Neuron (in vitro differentiated cells): Measurements from ENCODE around the gene DCLK2.

Source experiments
- H2AFZ ChIP-seq: one replicate; pipeline ENCODE4 v1.6.1; 2013; ENCODE audit warnings: low read depth, mild to moderate bottlenecking, inconsistent platforms, low read length, moderate library complexity
- H3K27me3 ChIP-seq: one replicate; pipeline ENCODE4 v1.6.1; 2013; ENCODE audit warnings: low read length; ENCODE audit not compliant: insufficient read depth
- H3K36me3 ChIP-seq: one replicate; pipeline ENCODE4 v1.6.1; 2013; ENCODE audit warnings: low read length; ENCODE audit not compliant: insufficient read depth
- H3K4me1 ChIP-seq: one replicate; pipeline ENCODE4 v1.6.1; 2013; ENCODE audit warnings: low read length; ENCODE audit not compliant: insufficient read depth
- H3K4me3 ChIP-seq: 2 replicates; pipeline ENCODE4 v1.5.1; 2013; ENCODE audit warnings: mild to moderate bottlenecking, low read length, moderate library complexity
- H3K9me3 ChIP-seq: one replicate; pipeline ENCODE4 v1.6.1; 2013; ENCODE audit warnings: low read length

Gene DCLK2

GRCh38 chr4:150133605-150134004 is 55.4 kb downstream of the DCLK2 start:
- Histone ChIP-seq H3K4me3 (no peak overlapping the region), H2AFZ (no peak overlapping the region), H3K36me3 (peaks cover 10% of the 10 kb centered on the region), H3K4me1 (no peaks in the 10 kb centered on the region), H3K27me3 (no peaks in the 10 kb centered on the region), H3K9me3 (peaks cover 2% of the 10 kb centered on the region)

- no peaks in the 10 kb centered on the region for H3K27me3 ChIP-seq
- no peaks in the 10 kb centered on the region for H3K4me1 ChIP-seq
- H2AFZ ChIP-seq: no peak overlapping the region
- peaks cover 10% of the 10 kb centered on the region for H3K36me3 ChIP-seq
- peaks cover 2% of the 10 kb centered on the region for H3K9me3 ChIP-seq
- H3K4me3 ChIP-seq: no peak overlapping the region
Measured at GRCh38 chr4:150135134-150135772, 57.0 kb downstream of the DCLK2 start.

DNA sequence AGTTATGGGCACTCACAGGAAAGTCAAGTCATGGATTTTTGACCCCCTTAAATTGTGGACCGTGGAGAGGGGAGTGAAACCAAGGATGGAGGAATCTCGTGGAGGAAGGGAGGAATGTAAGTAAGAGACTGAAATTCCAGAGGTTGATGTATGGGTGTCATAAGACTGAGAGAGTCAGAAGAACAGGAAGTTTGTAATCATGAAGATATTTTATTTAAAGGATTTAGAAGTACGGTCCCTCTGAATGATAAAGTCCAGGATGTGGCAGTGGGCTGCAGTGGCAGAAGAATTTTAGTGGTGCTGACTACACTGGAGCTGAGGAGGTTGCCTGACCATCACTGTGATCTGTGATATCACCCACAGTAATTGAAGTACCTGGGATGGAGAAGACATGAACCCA is 57.8 kb downstream of the DCLK2 start:
- Histone ChIP-seq H3K4me1 (no peaks in the 10 kb centered on the region), H3K36me3 (peaks cover 10% of the 10 kb centered on the region), H2AFZ (no peak overlapping the region), H3K4me3 (no peak overlapping the region), H3K9me3 (peaks cover 2% of the 10 kb centered on the region), H3K27me3 (no peaks in the 10 kb centered on the region)

DNA sequence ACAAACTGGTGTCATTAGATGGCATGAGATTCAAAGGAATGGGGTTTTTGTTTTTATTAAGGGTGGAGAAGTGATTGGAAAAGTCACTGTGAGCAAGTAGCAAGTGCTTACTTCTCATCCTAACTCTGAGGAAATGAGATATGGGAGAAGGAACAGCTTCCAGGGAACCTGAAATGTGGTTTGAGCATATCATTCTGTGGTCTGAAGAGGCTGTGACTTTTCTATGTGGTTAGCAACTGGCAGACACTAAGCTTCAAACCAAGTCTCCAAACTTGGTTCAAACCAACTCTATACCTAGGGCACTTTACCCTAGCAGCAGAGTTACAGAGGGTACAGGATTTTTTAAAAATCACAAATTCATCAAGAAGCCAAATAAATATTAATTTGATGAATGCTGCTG is 58.2 kb downstream of the DCLK2 start:
- Histone ChIP-seq H2AFZ (no peak overlapping the region), H3K36me3 (peaks cover 10% of the 10 kb centered on the region), H3K27me3 (no peaks in the 10 kb centered on the region), H3K4me1 (no peaks in the 10 kb centered on the region), H3K4me3 (no peak overlapping the region), H3K9me3 (peaks cover 2% of the 10 kb centered on the region)

DNA sequence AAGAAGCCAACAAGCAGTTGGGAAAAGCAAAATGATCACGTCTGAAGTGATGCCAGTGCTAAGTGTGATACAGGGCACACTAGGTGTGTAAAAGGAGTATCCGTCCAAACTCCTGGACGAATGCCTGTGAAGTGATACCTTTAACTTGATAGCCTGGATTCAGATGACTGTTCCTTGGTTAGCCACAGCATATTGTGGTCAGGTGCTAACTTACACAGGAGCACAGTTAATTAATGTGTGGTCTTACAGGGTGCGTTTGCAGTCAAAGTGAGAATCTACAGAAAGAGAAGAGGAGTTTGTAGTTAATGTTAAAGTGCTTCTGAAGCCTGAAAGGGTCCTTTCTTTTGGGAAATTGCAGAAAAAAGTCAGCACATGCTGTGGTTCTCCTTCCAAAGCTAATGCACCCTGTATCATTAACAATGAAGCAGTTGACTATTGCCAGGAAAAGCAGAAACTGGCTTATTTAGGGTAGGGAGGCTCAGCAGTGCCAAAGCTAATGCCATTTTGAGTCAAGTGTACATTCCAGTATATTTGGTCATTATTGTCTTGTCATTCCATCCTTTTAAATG is 61.1 kb downstream of the DCLK2 start:
- Histone ChIP-seq H3K4me3 (no peak overlapping the region), H3K27me3 (no peaks in the 10 kb centered on the region), H2AFZ (no peak overlapping the region), H3K9me3 (no peaks in the 10 kb centered on the region), H3K36me3 (peaks cover 6% of the 10 kb centered on the region), H3K4me1 (no peaks in the 10 kb centered on the region)

- Histone ChIP-seq H3K36me3 (peaks cover 5% of the 10 kb centered on the region), H3K4me3 (no peak overlapping the region), H3K4me1 (no peaks in the 10 kb centered on the region), H2AFZ (no peak overlapping the region), H3K27me3 (no peaks in the 10 kb centered on the region), H3K9me3 (no peaks in the 10 kb centered on the region)
Measured at GRCh38 chr4:150140774-150141400, 62.6 kb downstream of the DCLK2 start.

GRCh38 chr4:150141756-150142155 is 63.5 kb downstream of the DCLK2 start:
- Histone ChIP-seq H3K4me1 (no peaks in the 10 kb centered on the region), H3K36me3 (no peaks in the 10 kb centered on the region), H3K9me3 (no peaks in the 10 kb centered on the region), H3K4me3 (no peak overlapping the region), H3K27me3 (no peaks in the 10 kb centered on the region), H2AFZ (no peak overlapping the region)

- Histone ChIP-seq H3K9me3 (no peaks in the 10 kb centered on the region), H3K4me1 (no peaks in the 10 kb centered on the region)
Measured at GRCh38 chr4:150142831-150143230, 64.6 kb downstream of the DCLK2 start.

GRCh38 chr4:150145090-150145945 is 67.1 kb downstream of the DCLK2 start:
- Histone ChIP-seq H3K4me1 (peaks cover 9% of the 10 kb centered on the region), H3K36me3 (no peaks in the 10 kb centered on the region), H3K27me3 (no peaks in the 10 kb centered on the region), H3K9me3 (no peaks in the 10 kb centered on the region), H2AFZ (no peak overlapping the region), H3K4me3 (no peak overlapping the region)

More at GRCh38 chr4:150142831-150143230, 64.6 kb downstream of the DCLK2 start:
- no peak overlapping the region for H2AFZ ChIP-seq
- no peaks in the 10 kb centered on the region for H3K27me3 ChIP-seq
- H3K4me3 ChIP-seq: no peak overlapping the region
- no peaks in the 10 kb centered on the region for H3K36me3 ChIP-seq

GRCh38 chr4:150145946-150146340 is 67.7 kb downstream of the DCLK2 start:
- no peaks in the 10 kb centered on the region for H3K9me3 ChIP-seq
- no peak overlapping the region for H3K4me3 ChIP-seq
- H3K27me3 ChIP-seq: no peaks in the 10 kb centered on the region
- no peaks in the 10 kb centered on the region for H3K36me3 ChIP-seq
- no peak overlapping the region for H2AFZ ChIP-seq
- H3K4me1 ChIP-seq: peaks cover 15% of the 10 kb centered on the region

DNA sequence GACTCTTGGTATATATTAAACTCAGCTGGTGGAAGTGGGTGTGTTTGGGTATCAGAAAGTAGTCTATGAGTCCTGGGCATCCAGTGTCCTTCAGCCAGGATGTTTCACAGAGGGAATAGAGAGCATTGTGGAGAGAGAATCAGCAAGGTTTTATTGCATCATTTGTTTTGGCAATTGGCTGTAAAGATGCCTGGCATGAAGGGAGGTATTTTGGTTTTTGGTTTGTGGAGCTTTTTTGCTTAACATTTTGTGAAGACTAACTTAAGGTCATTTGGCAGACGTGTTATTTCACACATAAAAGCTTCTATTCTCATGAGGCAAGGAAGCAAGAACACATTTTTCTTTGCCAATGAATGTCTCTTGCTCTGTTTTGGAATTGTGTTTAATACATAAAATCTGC is 71.1 kb downstream of the DCLK2 start:
- no peaks in the 10 kb centered on the region for H3K27me3 ChIP-seq
- H3K36me3 ChIP-seq: no peaks in the 10 kb centered on the region
- no peak overlapping the region for H3K4me3 ChIP-seq
- H3K4me1 ChIP-seq: peaks cover 31% of the 10 kb centered on the region
- no peak overlapping the region for H2AFZ ChIP-seq
- no peaks in the 10 kb centered on the region for H3K9me3 ChIP-seq

GRCh38 chr4:150150629-150151062 is 72.4 kb downstream of the DCLK2 start:
- H2AFZ ChIP-seq: no peak overlapping the region
- H3K36me3 ChIP-seq: no peaks in the 10 kb centered on the region
- H3K9me3 ChIP-seq: no peaks in the 10 kb centered on the region
- no peaks in the 10 kb centered on the region for H3K27me3 ChIP-seq
- H3K4me3 ChIP-seq: no peak overlapping the region
- H3K4me1 ChIP-seq: peaks cover 31% of the 10 kb centered on the region

DNA sequence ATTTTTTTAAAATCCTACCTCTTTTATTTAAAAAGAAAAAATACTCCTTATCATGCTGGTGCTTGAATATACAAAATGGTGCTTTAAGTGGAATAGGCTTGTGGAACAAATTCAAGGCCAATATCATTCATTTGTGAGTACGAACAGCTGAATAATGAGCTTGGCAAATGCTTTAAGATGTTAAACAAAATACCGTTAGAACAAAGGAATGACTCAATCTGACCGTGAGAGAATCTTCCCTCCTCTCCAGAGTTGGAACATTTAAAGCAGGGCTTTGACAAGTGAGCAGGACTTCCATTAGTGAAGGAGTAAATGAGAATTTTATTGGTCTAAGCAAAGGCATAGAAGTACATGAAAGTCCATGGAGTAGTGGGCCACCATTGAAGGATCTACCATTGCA is 74.5 kb downstream of the DCLK2 start:
- H3K4me3 ChIP-seq: no peak overlapping the region
- H2AFZ ChIP-seq: no peak overlapping the region
- no peaks in the 10 kb centered on the region for H3K9me3 ChIP-seq

More for the DNA sequence above, 74.5 kb downstream of the DCLK2 start:
- Histone ChIP-seq H3K27me3 (no peaks in the 10 kb centered on the region), H3K4me1 (peaks cover 31% of the 10 kb centered on the region), H3K36me3 (no peaks in the 10 kb centered on the region)
